ENCODE data around the gene NT5DC3.

- no peak for TF ChIP-seq CTCF (IDR thresholded peaks at IDR 0.05)
- TF ChIP-seq POLR2A (IDR thresholded peaks at IDR 0.05): no peak
Observed at GRCh38 chr12:103855036-103855712, 14.1 kb upstream of the NT5DC3 start.
